Keratinocyte (primary cell): Measurements from ENCODE around the gene MBNL3.

Experiments used
- CTCF ChIP-seq, 3 experiments: IDR thresholded peaks in 1 of 3; conservative IDR thresholded peaks in 1 of 3; optimal IDR thresholded peaks in 1 of 3; 2 replicates in 2 of 3; 3 replicates in 1 of 3; pipeline versions ENCODE3 to v1.5.1; 2011; ENCODE audit warnings: low read length in 3 of 3, mild to moderate bottlenecking in 3 of 3, moderate library complexity in 2 of 3, control low read depth in 1 of 3, inconsistent platforms in 1 of 3; ENCODE audit not compliant: insufficient read depth in 2 of 3; ENCODE audit errors: extremely low read depth in 1 of 3
- EZH2 ChIP-seq: IDR thresholded peaks from one replicate; pipeline ENCODE4 v1.6.1; 2012; ENCODE audit warnings: inconsistent platforms, mild to moderate bottlenecking, low read length, moderate library complexity

- TF ChIP-seq EZH2, result no peak
- TF ChIP-seq CTCF (optimal IDR thresholded peaks at IDR 0.05 in 1 of 3, IDR thresholded peaks at IDR 0.05 in 1 of 3, conservative IDR thresholded peaks at IDR 0.05 in 1 of 3; ENCODE audit: extremely low read depth in 1 of 3, insufficient read depth in 2 of 3, low read length in 3 of 3), result no peak
Observed at GRCh38 chrX:132426695-132427281, 62.0 kb downstream of the MBNL3 start.
